HG03039 (cell line): ENCODE results near the gene JAKMIP1.
"Not testable (repeated sequence)": the region's sequence is repeated elsewhere in the genome, so short reads cannot be mapped to it uniquely, and the experiment has no call there.

ENCODE experiments used
- ATAC-seq: cut with Tn5 transposase; IDR thresholded peaks from one replicate; pipeline ENCODE4 v1.9.1; 2021; ENCODE audit warnings: mild to moderate bottlenecking, moderate library complexity; ENCODE audit not compliant: unreplicated experiment

Gene JAKMIP1

DNA sequence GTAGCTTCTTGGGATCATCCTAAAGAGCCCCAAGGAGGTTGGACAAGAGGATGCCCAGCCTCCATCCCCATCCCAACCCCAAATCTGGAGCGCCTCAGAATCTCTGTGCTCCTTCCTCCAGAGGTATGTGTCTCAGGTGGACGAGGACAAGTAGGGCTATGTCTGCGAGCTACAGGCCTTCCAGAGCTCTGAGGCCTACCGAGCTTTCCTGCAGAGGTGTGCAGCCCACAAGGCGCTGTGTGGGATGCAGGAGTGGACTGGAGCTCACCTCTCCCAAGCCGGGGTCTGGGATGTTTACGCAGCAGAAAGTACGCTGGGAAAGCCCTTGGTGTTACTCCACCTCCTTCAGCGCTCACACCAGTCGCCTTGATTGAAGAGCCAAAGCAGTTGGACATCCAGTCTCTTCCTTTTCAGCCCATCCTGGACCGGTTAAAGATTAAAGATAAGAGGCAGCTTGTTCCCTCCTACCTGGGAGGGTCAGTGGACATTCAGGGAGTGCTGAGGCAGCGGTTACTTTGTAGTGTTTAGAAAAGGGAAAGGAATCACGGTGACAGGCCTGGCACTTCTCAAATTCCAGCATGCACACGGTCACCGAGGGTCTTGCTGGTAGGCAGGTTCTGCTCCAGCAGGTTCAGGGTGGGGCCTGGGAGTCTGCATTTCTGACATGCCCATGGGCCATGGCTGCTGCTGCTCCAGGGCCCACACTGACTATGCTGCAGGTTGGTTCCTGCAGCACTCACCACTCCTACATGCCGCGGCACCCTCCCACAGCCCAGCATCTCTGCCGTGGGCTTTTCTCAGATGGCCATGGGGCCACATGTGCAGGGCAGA lies 29.5 kb upstream of the JAKMIP1 start:
- no peak for ATAC-seq

DNA sequence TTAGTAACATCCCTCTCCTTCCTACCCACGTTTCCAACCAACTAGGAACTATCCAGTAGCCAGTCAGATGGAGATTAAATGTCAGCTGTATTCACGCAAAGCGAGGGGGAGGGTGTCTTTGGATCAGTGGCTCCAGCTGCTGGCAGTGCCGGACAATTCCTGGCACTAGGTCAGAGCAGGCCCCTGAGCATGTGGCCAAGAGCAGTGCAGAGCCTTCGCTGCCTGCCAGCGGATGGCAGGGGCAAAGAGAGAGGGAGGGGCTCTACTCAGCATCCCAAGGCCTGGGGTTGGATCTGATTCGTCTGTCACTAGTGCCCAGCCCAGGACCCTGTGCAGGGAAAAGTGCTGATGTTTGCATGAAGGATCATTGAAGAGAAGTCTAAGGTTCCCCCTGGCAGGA lies 28.7 kb upstream of the JAKMIP1 start:
- no peak for ATAC-seq

DNA sequence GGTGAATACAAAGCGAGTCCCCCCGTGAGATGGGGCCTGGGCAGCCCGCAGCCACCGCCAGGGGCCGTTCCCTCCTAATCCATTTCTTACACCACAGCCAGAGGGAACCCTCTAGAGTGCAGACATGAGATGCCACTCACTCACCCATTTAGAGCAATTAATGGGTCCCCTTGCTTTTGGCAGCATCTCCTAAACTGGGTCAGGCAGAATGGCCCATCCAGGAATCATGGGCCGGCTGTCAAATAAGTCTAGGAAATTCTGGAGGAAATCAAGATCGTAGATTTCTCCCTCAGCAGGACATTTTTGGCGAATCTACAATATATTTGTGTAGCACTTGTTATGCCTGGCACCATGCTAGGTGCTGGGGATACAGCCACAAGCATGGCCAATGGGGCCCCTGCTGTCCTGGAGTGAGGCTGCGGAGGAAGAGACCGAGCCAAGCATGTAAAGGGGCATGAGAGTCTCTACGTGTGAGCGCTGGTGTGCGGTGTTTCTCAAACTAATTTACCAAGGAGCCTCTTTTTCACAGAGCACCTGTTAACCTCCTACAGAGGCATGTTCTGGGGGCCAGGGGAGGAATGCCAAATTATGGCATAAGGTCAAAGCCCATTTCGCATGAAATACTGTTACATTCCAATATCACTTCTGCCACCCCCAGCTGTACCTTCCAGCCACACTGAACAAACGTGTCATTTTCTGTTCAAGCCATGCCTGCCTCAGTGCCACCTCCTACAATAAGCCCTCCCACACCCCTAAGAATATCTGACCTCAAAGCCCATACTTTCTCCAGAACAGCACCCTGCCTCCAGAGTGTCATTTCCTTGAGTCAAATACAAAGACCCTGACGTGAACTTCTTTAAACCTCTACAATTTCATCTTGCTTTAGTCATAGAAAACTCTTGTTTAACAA lies 28.1 kb upstream of the JAKMIP1 start:
- no peak for ATAC-seq

DNA sequence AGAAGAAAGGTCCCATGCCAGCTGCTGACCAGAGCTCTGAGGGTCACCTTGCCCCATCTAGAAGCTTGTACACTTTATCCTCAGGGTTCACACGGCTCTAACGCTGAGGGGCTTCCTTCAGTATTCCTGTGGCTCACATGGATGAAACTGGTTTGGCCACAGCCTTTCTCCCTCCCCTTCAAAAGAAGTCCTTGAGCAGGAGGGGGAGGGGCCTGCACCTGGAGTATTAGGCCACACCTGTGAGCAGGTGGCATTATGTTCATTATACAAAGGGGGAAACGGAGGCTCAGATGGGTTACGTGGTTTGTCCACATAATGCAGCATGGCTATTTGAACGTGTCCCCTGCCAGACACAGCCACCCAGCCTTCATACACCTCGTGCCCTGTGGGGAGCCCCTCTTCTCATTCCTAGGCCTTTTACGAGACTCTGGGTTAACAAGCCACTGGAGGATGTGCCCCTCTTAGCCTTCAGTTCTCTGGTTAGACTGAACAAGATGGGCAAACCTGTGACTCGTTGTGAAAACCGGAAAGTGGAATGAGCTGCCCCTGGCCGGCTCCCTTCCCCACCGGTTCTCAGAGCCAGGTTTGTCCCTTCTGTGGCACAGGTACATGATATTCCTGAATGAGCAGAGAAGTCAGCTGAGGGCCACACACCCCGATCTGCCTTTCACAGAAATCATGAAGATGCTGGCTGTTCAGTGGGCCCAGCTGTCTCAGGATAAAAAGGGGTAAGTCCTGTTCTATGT lies 27.2 kb upstream of the JAKMIP1 start:
- no peak for ATAC-seq

DNA sequence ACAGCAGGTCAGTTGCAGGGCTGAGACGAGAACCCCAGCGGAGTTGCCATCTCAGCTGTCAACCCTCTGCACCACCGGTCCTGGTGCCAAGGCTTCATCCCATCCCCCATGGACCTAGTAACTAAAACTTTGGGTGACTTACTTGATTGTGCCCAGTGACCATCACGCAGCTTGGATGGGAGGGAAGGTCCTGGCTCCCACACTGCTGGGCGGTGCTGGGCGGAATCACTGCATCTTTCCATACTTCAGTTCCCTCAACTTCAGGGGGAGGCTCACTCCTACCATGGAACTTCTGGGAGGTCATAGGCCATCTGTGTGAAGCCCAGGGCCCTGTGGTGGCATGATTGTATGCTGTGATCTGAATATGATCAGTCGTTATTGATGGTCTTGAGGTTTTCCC lies 26.2 kb upstream of the JAKMIP1 start:
- no peak for ATAC-seq

DNA sequence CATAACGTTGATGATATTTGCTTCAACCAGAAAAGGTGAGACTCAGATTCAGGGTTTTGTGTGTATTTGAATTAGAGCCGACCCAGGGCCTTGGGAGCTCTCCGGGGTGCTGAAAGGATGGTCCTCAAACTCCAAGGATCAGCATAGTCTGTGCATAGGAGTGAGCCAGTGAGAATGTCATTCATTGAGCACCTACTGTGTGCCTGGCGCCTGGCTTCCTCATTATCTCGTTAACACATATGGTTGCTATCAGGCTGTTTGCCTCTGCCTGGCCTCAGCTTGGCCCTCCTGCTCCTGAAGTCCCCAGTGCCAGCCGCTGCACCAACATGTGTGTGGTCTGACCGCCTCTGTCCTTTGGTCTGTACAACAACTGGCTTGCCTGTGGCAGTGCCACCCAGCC lies 25.1 kb upstream of the JAKMIP1 start:
- ATAC-seq = no peak

DNA sequence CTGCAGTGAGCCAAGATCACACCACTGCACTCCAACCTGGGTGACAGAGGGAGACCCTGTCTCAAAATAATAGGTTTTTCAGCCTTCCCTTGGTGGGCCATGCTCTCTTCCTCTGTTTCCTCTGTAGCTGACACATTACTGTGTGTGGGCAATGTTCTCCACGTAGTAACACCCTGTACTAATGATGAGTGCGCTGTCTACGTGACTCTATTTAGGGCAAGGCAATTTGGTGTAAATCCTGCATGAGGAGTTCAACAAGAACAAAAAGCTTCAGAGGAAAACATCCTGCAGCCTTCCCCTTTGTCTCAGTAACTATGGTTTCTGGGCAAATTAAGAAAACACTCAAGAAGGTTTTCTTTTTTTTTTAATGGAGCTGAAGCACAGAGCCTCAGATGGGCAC lies 24.4 kb upstream of the JAKMIP1 start:
- no peak for ATAC-seq

DNA sequence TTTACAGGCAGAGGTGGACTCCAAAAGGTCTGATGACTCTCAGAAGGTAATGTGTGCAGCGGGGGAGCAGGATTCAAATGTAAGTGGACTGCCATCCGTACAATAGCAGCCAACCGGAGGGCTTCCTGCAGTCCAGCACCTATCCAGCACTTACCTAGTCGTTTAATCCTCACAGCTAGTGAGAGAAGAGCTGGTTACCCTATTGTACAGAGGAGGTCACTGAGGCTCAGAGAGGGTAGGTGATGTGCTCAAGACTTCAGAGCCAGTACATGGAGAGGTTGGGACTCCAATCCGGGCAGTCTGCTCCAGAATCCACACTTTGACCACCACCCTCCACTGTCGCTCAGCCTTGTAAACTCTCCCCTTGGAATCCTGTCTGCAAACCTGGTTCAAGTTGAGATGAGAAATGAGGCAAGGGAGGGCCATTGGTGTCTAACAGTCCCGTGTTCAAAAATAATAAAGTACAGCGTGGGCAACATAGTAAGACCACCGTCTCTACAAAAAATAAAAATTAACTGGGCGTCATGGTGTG lies 22.5 kb upstream of the JAKMIP1 start:
- no peak for ATAC-seq

DNA sequence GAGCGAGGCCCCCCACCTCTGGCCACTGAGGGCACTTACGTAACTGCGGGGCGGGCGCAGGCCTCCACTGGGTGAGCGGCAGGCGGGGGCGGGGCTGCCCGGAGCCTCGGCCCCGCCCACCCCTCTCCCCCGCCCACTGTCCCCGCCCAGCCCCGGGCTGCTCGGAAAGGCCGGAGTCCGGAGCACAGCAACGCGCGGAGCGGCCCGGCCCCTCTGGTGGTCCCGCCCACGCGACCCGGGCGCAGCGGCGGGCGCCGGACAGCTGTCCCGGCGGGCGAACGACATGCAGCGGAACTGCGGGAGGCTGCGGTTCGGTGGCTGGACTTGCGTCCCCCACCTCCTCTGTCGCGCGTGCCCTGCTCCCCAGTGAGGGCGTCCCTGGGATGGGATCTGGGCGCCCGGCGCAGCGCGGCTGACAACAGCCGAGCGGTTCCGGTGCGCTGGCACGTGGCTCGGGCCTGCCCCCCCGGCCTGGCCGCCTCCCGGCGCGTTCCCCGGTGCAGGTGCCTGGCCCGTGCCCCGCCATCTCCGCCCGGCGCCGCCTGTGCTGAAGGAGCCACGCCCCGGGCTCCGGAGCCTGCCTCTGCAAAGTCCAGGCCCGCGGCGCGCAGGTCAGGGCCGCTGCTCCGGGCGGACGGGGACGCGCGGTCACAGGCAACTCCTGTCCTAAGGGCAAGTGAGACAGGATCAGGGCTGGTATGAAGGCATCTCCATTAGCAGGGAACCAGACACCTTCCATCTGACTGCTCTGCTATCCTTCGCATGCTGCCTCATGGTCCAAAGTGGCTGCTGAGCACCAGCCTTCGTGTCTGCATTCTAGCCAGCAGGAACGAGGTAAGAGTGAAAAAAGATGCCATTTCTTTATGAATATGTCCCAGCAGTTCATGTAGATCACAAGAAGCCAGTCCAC lies 21.8 kb upstream of the JAKMIP1 start:
- ATAC-seq = no peak

DNA sequence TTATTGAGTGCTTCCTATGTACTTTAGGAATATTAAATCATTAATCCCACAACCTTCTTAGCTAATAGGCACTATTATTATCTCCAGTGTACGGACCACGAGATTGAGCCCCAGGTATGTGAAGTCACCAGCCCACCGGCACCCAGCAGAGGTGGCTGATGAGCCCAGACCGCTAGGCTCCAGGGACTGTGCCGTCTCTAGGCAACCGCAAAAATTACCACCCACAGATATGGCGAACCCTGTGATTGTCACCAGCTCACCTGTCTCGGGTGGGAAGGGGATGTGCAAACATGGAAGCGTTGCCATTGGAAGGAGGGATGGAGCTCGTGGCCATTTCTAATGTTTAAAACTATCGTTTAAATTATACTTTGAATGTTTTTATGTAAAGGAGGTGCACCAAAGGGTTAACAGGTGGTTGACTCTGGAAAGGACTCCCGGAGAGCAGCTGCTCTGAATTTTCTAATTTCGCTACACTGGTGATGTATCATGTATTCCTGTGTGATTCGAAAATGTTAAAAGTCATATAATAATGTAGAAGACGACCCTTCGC lies 21.0 kb upstream of the JAKMIP1 start:
- no peak for ATAC-seq

DNA sequence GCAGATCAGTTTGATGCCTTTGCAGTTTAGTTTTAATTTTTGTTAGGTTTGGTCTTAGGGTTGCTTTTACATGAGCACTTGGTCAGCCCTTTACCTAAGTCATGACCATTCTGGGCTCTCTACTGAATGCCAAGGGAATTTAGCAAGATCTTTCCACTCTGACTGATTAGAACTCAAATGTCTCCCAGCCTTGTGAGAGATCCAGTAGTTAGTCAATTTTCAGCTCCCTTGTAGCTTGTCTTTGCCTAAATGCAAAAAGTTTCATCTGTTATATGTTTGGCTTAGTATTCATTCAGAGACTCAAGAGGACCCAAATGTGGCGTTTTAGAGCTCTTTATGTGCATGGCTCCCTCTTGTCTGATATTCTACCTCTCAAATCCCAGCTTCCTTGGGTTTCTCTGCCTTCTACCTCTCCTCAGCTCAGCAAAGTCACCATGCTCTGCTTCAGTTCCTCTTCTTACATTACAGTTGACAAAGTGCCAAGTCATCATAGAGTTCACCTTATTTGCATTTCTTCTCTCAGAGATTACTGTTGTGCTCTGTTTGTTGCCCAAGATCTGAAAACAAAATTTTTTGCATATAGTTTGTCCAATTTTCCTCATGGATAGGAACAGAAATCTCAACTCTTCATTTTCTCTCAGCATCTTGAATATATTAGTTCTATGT lies 17.5 kb upstream of the JAKMIP1 start:
- ATAC-seq = peak; percentile 87

DNA sequence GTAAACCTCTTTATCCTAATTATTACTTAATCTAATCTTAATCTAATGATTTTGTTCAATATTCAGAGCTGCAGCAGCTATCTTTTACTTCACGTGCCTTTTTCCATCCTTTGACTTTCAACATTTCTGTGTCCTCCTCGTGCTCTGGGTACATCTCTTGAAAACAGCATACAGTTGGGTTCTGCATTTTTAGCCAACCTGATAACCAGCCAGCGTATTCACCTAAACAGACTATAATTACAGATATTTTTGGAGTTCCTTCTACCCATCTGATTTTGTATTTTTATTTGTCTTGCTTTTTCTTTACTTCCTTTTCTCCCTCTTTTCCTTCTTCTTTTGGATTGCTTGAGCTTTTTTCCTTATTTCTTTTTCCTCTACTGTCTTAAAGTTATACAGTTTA lies 16.2 kb upstream of the JAKMIP1 start:
- ATAC-seq = no peak

DNA sequence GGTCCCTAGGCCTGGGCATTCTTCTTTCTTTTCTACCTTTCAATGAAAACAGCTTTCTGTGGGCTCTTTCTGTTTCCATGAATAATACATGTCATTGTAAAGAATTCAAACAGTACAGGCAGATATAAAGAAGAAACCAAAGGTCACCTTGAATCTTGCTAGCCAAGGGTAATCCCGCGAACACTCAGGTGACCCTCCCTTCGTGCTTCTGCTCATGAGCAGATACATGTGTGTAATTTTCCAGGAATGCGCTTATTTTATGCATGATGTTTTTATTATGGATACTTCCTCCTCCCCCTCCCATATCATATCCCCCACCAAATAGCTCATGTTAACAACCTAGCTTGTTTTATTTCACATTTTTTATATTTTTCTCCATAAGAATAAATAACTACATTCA lies 9.6 kb upstream of the JAKMIP1 start:
- no peak for ATAC-seq

DNA sequence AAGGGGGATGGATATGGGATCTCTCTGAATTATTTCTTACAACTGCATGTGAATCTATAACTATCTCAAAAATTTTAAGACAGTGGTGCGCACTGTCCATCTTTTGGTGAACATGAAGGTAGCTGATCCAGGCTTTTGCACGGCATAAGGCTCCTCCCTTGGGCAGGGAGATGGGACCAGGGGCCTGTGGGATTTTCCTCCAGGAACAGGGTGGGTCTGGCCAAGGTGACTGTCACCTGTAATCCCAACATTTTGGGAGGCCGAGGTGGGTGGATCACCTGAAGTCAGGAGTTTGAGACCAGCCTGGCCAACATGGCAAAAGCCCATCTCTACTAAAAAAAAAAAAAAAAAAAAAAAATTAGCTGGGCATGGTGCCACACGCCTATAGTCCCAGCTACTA lies 8.9 kb upstream of the JAKMIP1 start:
- ATAC-seq = not testable (repeated sequence)

DNA sequence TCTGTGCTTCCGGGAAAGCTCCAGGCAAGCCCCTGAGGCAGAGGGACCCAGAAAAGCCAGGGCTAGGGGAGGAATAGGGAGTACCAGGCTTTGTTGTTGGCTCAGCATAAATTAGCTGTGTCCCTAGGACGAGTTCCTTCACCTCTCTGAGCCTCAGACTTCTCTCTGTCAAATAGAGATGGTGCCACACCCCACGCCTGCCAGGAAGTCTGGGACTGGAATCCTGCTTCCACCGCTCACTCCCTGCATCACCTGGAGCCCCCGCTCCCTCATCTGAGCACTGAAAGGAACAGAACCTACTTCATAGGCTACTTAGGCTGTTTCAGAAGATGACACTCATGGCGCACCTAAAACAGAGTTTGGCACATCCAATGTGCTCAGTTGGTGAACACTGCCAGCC lies 8.1 kb upstream of the JAKMIP1 start:
- ATAC-seq = no peak

DNA sequence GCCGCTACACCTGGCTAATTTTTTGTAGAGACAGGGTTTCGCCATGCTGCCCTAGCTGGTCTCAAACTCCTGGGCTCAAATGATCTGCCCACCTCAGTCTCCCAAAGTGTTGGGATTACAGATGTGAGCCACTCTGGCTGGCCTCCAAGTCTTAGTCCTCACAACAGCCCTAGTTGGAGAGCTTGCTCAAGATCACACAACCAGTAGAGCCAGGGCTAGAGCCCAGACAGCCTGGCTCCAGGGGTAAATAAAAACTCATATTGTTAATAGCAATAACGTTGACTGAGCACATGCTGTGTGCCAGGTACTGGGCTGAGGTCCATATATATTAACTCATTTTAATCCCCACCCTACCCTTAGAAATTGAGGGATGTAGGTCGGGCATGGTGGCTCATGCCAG lies 7.3 kb upstream of the JAKMIP1 start:
- ATAC-seq = no peak

DNA sequence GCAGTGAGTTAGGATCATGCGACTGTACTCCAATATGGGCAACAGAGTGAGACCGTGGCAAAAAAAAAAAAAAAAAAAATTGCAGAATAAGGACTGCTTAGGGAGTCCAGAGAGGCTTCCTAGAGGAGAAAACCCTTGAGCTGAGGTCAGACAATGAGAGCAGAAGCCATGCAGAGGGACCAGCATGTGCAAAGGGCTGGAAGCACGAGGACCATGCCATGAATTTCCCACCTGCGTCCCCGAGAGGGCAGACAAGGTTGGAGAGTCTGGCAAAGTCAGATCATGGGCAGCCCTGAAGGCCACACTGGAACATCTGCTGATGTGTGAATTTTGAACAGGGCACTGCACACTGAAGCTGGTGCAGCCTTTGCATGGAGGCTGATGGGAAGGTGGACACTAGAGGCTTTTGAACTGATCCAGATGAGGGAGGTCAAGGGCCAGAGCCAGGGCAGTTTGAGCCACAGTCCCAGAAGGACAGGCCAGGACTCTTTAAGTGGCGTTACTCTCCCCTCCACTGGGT lies 6.5 kb upstream of the JAKMIP1 start:
- ATAC-seq = no peak

DNA sequence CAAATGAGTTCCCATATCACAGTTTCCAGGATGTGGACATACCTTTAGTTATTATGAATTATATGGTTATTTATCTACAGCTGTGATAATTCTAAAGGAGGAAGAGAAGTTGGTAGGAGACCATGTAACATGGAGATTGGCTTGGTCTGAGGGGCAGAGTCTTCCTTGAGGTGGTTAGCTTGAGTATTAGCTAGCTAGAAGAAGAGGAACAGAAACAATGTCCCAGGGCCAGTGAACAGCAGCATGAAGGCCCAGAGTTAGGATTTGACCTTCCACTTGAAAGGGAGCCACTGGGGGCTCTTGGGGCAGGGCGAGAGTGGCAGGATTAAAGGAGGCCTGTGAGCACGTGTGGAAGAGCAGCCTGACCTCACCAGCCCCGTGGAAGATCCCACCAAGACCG lies 5.6 kb upstream of the JAKMIP1 start:
- no peak for ATAC-seq

DNA sequence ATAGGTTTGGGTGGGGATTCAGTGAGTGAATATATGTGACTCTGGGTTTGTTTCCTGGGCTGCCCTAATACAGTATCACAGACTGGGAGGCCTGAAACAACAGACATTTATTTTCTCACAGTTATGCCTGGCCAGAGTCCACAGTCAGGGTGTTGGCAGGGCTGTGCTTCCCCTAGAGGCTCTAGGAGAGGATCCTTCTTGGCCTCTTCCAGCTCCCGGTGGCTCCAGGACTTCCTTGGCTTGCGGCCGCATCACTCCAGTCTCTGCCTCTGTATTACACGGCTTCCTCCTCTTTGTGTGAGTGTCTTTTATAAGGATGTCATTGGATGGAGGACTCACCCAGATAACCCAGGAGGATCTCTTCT lies 5.2 kb upstream of the JAKMIP1 start:
- no peak for ATAC-seq
